HG03565 (cell line): ENCODE data around the gene COG7.
"Not testable (repeated sequence)": the region's sequence is repeated elsewhere in the genome, so short reads cannot be mapped to it uniquely, and the experiment has no call there.

Experiments used
- ATAC-seq: cut with Tn5 transposase; IDR thresholded peaks from one replicate; pipeline ENCODE4 v1.9.1; 2021; ENCODE audit warnings: mild to moderate bottlenecking, moderate library complexity; ENCODE audit not compliant: unreplicated experiment

Gene COG7

GRCh38 chr16:23414731-23415130 is 38.3 kb downstream of the COG7 start:
- no peak for ATAC-seq

GRCh38 chr16:23410176-23410575 is 42.8 kb downstream of the COG7 start:
- ATAC-seq, result no peak

GRCh38 chr16:23409522-23409921 is 43.5 kb downstream of the COG7 start:
- no peak for ATAC-seq

GRCh38 chr16:23408823-23409298 is 44.1 kb downstream of the COG7 start:
- ATAC-seq, result no peak

GRCh38 chr16:23408242-23408822 is 44.7 kb downstream of the COG7 start:
- no peak for ATAC-seq

GRCh38 chr16:23407436-23408127 is 45.4 kb downstream of the COG7 start:
- no peak for ATAC-seq

- ATAC-seq, result no peak
Measured at GRCh38 chr16:23406546-23407240, 46.3 kb downstream of the COG7 start.

GRCh38 chr16:23406024-23406423 is 47.0 kb downstream of the COG7 start:
- ATAC-seq, result no peak

- no peak for ATAC-seq
Measured at GRCh38 chr16:23403547-23403946, 49.4 kb downstream of the COG7 start.

GRCh38 chr16:23402100-23402499 is 50.9 kb downstream of the COG7 start:
- ATAC-seq, result no peak

GRCh38 chr16:23401139-23401538 is 51.9 kb downstream of the COG7 start:
- no peak for ATAC-seq

GRCh38 chr16:23400447-23400846 is 52.5 kb downstream of the COG7 start:
- ATAC-seq, result not testable (repeated sequence)

GRCh38 chr16:23398987-23399805 is 53.8 kb downstream of the COG7 start:
- ATAC-seq, result no peak

GRCh38 chr16:23397464-23397863 is 55.5 kb downstream of the COG7 start:
- no peak for ATAC-seq

GRCh38 chr16:23395732-23396131 is 57.3 kb downstream of the COG7 start:
- ATAC-seq, result no peak

GRCh38 chr16:23394141-23394831 is 58.7 kb downstream of the COG7 start:
- ATAC-seq, result no peak

- ATAC-seq, result no peak
Measured at GRCh38 chr16:23392223-23392600, 60.8 kb downstream of the COG7 start.

GRCh38 chr16:23391381-23392222 is 61.4 kb downstream of the COG7 start:
- no peak for ATAC-seq

- not testable (repeated sequence) for ATAC-seq
Measured at GRCh38 chr16:23389936-23390335, 63.1 kb downstream of the COG7 start.

- no peak for ATAC-seq
Measured at GRCh38 chr16:23389201-23389600, 63.8 kb downstream of the COG7 start.
